A549 (cell line): Measurements from ENCODE around the gene NFIA. TPM values are rescaled to one million over a fixed set of nuclear protein-coding genes. Genes with fewer than 3 reads are reported as not detected.
A peak's percentile ranks its signal among the peaks of the same experiment; 100 is the strongest.

ENCODE experiments used
- ATAC-seq, 2 experiments: fragments of 200-7000 bp in 1 of 2; fragments of >200 bp in 1 of 2; cut with Nextera tagmentation in 1 of 2; cut with Tn5 transposase in 1 of 2; 3 replicates each; pipeline versions ENCODE4 v1.8.0 to v1.9.1; 2018 to 2020; ENCODE audit warnings: mild to moderate bottlenecking in 1 of 2, moderate library complexity in 1 of 2
- CTCF ChIA-PET: fragments of 300-600 bp; sonication (Branson Sonifier 250); formaldehyde crosslinking; extraction: SDS; loops from one replicate; lab custom pipeline; 2021; ENCODE audit warnings: antibody characterized with exemption, inconsistent platforms; lab: Yijun Ruan, JAX
- POLR2A ChIA-PET: fragments of 350-600 bp; formaldehyde crosslinking; extraction: SDS; loops from one replicate; lab custom pipeline; 2021; ENCODE audit warnings: antibody characterized with exemption, inconsistent platforms; lab: Yijun Ruan, JAX
- DNase-seq, 2 experiments: peaks; one replicate each; pipeline versions ENCODE4 v3.0.0 to v3.0.0-alpha.2; 2011 to 2016; ENCODE audit warnings: low read depth in 1 of 2, low spot score in 1 of 2
- FAIRE-seq: peaks from 2 replicates; lab custom pipeline; 2011; peaks lifted over from hg19 to GRCh38; lab: Jason Lieb, UNC
- H3K27ac ChIP-seq, 2 experiments: fragments of >200 bp; sonication (Bioruptor Twin); formaldehyde crosslinking; 3 replicates each; pipeline ENCODE4 v1.5.1; 2016 to 2017
- H3K4me1 ChIP-seq: fragments of >200 bp; sonication (Bioruptor Twin); formaldehyde crosslinking; 3 replicates; pipeline ENCODE4 v1.6.1; 2016
- H3K4me2 ChIP-seq: fragments of >200 bp; sonication (Bioruptor Twin); formaldehyde crosslinking; 3 replicates; pipeline ENCODE4 v1.6.1; 2016
- H3K4me3 ChIP-seq: fragments of >200 bp; sonication (Bioruptor Twin); formaldehyde crosslinking; 3 replicates; pipeline ENCODE4 v1.5.1; 2016
- H3K9me3 ChIP-seq: fragments of >200 bp; sonication (Bioruptor Twin); formaldehyde crosslinking; 3 replicates; pipeline ENCODE4 v1.6.1; 2016
- BHLHE40 ChIP-seq: IDR thresholded peaks from 2 replicates; pipeline ENCODE4 v1.6.1; 2012; ENCODE audit warnings: low read depth, low read length, inconsistent platforms
- CEBPB ChIP-seq, 2 experiments: fragments of >200 bp in 1 of 2; sonication (Bioruptor Twin) in 1 of 2; formaldehyde crosslinking in 1 of 2; IDR thresholded peaks; 2 replicates each; pipeline ENCODE4 v1.6.1; 2012 to 2016
- EP300 ChIP-seq, 2 experiments: fragments of >200 bp; sonication (Bioruptor Twin); formaldehyde crosslinking; IDR thresholded peaks; 2 replicates in 1 of 2; 3 replicates in 1 of 2; pipeline ENCODE4 v1.6.1; 2016 to 2017
- ESRRA ChIP-seq: fragments of 150-350 bp; IDR thresholded peaks from 2 replicates; pipeline ENCODE4 v1.6.1; 2014; ENCODE audit warnings: mild to moderate bottlenecking, low read length, borderline replicate concordance
- FOSL2 ChIP-seq, 2 experiments: fragments of 450-650 bp in 1 of 2; fragments of >200 bp in 1 of 2; sonication (Bioruptor Twin) in 1 of 2; formaldehyde crosslinking; IDR thresholded peaks; 2 replicates each; pipeline versions ENCODE4 v1.5.0 to v1.6.1; 2016 to 2020; ENCODE audit warnings: mild to moderate bottlenecking in 1 of 2, moderate library complexity in 1 of 2
- FOXS1 ChIP-seq: fragments of 250-450 bp; sonication (Bioruptor Pico); IDR thresholded peaks from 2 replicates; pipeline ENCODE4 v1.5.0; 2020; ENCODE audit warnings: mild to moderate bottlenecking, moderate library complexity
- GATA3 ChIP-seq: IDR thresholded peaks from 2 replicates; pipeline ENCODE4 v1.6.1; 2012; ENCODE audit warnings: borderline replicate concordance
- HDAC2 ChIP-seq: fragments of 200-600 bp; sonication (generic); IDR thresholded peaks from 2 replicates; pipeline ENCODE4 v1.6.1; 2016
- HEYL ChIP-seq: fragments of 250-450 bp; sonication (Bioruptor Pico); IDR thresholded peaks from 2 replicates; pipeline ENCODE4 v1.8.0; 2021; ENCODE audit warnings: mild to moderate bottlenecking, moderate library complexity
- HOXA7 ChIP-seq: fragments of 250-450 bp; sonication (Bioruptor Pico); IDR thresholded peaks from 2 replicates; pipeline ENCODE4 v1.5.0; 2020; ENCODE audit warnings: mild to moderate bottlenecking, moderate library complexity
- JUNB ChIP-seq: fragments of >200 bp; sonication (Bioruptor Twin); formaldehyde crosslinking; IDR thresholded peaks from 2 replicates; pipeline ENCODE4 v1.6.1; 2016
- KDM1A ChIP-seq: fragments of 200-600 bp; sonication (generic); IDR thresholded peaks from 2 replicates; pipeline ENCODE4 v1.6.1; 2016; ENCODE audit warnings: low read depth, mild to moderate bottlenecking
- KDM5A ChIP-seq: fragments of 200-600 bp; sonication (generic); IDR thresholded peaks from 2 replicates; pipeline ENCODE4 v1.6.1; 2016; ENCODE audit warnings: antibody characterized with exemption, mild to moderate bottlenecking
- MAFK ChIP-seq: fragments of 450-650 bp; IDR thresholded peaks from 2 replicates; pipeline ENCODE4 v1.6.1; 2014; ENCODE audit not compliant: partially characterized antibody
- NFE2L2 ChIP-seq: fragments of 150-350 bp; conservative IDR thresholded peaks from 2 replicates; pipeline ENCODE4 v1.6.1; 2014; ENCODE audit warnings: low read length
- NR3C1 ChIP-seq: fragments of >200 bp; sonication (Bioruptor Twin); formaldehyde crosslinking; IDR thresholded peaks from 3 replicates; pipeline ENCODE4 v1.6.1; 2017
- POLR2AphosphoS2 ChIP-seq: conservative IDR thresholded peaks from 2 replicates; pipeline ENCODE4 v1.6.1; 2012; ENCODE audit warnings: low read length, improper control_type of control experiment, inconsistent platforms
- RAD21 ChIP-seq, 2 experiments: fragments of >200 bp in 1 of 2; sonication (Bioruptor Twin) in 1 of 2; formaldehyde crosslinking in 1 of 2; IDR thresholded peaks in 1 of 2; conservative IDR thresholded peaks in 1 of 2; 2 replicates in 1 of 2; 3 replicates in 1 of 2; pipeline ENCODE4 v1.6.1; 2012 to 2018; ENCODE audit warnings: inconsistent platforms in 1 of 2
- RARB ChIP-seq: fragments of 250-450 bp; sonication (Bioruptor Pico); IDR thresholded peaks from 2 replicates; pipeline ENCODE4 v1.8.0; 2021; ENCODE audit warnings: mild to moderate bottlenecking, moderate library complexity
- SMC3 ChIP-seq: fragments of >200 bp; sonication (Bioruptor Twin); formaldehyde crosslinking; IDR thresholded peaks from 3 replicates; pipeline ENCODE4 v1.6.1; 2018; ENCODE audit warnings: inconsistent platforms
- TFCP2L1 ChIP-seq: fragments of 250-450 bp; sonication (Bioruptor Pico); IDR thresholded peaks from 2 replicates; pipeline ENCODE4 v1.5.0; 2021; ENCODE audit warnings: mild to moderate bottlenecking
- ZC3H11A ChIP-seq: fragments of 450-650 bp; IDR thresholded peaks from 2 replicates; pipeline ENCODE4 v1.6.1; 2014; ENCODE audit warnings: antibody characterized with exemption, mild to moderate bottlenecking
- ZNF302 ChIP-seq: fragments of 250-450 bp; sonication (Bioruptor Pico); IDR thresholded peaks from 2 replicates; pipeline ENCODE4 v1.9.0; 2021; ENCODE audit warnings: inconsistent platforms, mild to moderate bottlenecking, moderate library complexity
- WGBS: methylation state at CpG from one replicate; pipeline ENCODE4 v1.1.6; 2017; ENCODE audit errors: missing lambda C conversion rate; 5-methylcytosine and 5-hydroxymethylcytosine counted together
- polyA plus RNA-seq, 4 experiments: library from polyadenylated mRNA; depleted of rRNA in 3 of 4; stranded (reverse); fragments of >200 nt; fragmentation: RNase III in 1 of 4; extraction: RNeasy Plus Mini Kit Qiagen cat#74134 plus additional on column Dnase treatment in 1 of 4; gene quantifications; 2 replicates in 3 of 4; 3 replicates in 1 of 4; pipeline ENCODE4 v1.2.3, GENCODE V29; 2011 to 2017
- TF ChIP-seq, protein P1 (sequence below): IDR thresholded peaks from 2 replicates; pipeline ENCODE4 v1.6.1; 2012
- TF ChIP-seq, protein P2 (sequence below): fragments of 450-650 bp; IDR thresholded peaks from 2 replicates; pipeline ENCODE4 v1.6.1; 2014; ENCODE audit warnings: antibody characterized with exemption
- TF ChIP-seq, protein P3 (sequence below): fragments of 150-350 bp; IDR thresholded peaks from 2 replicates; pipeline ENCODE4 v1.6.1; 2014; ENCODE audit warnings: low read depth, mild to moderate bottlenecking, low read length
- TF ChIP-seq, protein P4 (sequence below): fragments of >200 bp; sonication (Bioruptor Twin); formaldehyde crosslinking; IDR thresholded peaks from 3 replicates; pipeline ENCODE4 v1.6.1; 2016

NFIA gene
- polyA plus RNA-seq, 2 of the 4 experiments (the other 2 are of a cell fraction) = 6.5 to 25.8 TPM

DNA sequence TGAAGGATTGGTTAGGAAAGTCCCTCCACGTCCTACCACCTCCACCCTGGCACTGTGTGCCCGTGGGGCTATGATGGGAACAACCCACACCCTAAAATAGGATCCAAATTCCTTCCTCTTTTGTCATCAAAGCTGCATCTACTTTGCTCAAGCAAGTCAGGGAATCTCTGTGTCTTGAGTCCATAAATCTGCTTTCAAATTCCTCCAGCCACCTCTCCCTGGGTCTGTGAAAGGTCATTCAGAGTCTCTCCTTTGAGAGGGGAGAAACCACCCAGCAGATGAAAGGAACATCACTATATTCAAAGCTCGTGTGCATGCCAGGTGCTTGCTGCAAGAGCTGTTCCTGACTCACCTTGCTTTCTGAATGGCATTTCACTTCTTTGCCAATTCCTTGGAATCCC lies 399.0 kb downstream of the NFIA start:
- ATAC-seq = peak; percentile 47 to 87; a peak in 4 of 6 replicates
- 2% methylated on average over 3 of the region's 3 CpGs for WGBS
- peak; percentile 28 to 68 for DNase-seq
- FAIRE-seq = no peak
- Histone ChIP-seq H3K4me3 (no peak overlapping the region), H3K9me3 (no peaks in the 10 kb centered on the region), H3K27ac (peak overlapping the region; percentile 63 to 83; a peak in 5 of 6 replicates), H3K4me2 (peak overlapping the region; percentile 55), H3K4me1 (peaks cover 28% of the 10 kb centered on the region)
- TF ChIP-seq CEBPB (IDR thresholded peaks at IDR 0.05) = 0 out of 4 replicates have a peak, but pooled peaks of 1 of the 2 experiments have one; percentile 10
- TF ChIP-seq EP300 (IDR thresholded peaks at IDR 0.05) = peak; percentile 35 to 80; a peak in 2 of 5 replicates
- no peak for TF ChIP-seq FOXS1 (CRISPR knock-in tag)
- TF ChIP-seq, protein P1, sequence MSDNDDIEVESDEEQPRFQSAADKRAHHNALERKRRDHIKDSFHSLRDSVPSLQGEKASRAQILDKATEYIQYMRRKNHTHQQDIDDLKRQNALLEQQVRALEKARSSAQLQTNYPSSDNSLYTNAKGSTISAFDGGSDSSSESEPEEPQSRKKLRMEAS = peak; percentile 37; the same call in 1 of the 2 replicates
- no peak for TF ChIP-seq RARB
- TF ChIP-seq BHLHE40 = no peak
- no peak for TF ChIP-seq RAD21 (conservative IDR thresholded peaks at IDR 0.05 in 1 of 2, IDR thresholded peaks at IDR 0.05 in 1 of 2)
- peak; percentile 68; the same call in 1 of the 2 replicates for TF ChIP-seq GATA3
- no peak for TF ChIP-seq POLR2AphosphoS2
- ChIA-PET CTCF (interaction anchor here (0.7 kb wide), 1 partner anchor 104 kb away, joined by 3 read pairs; no protein-coding TSS in a partner anchor), POLR2A (no interaction called here)

DNA sequence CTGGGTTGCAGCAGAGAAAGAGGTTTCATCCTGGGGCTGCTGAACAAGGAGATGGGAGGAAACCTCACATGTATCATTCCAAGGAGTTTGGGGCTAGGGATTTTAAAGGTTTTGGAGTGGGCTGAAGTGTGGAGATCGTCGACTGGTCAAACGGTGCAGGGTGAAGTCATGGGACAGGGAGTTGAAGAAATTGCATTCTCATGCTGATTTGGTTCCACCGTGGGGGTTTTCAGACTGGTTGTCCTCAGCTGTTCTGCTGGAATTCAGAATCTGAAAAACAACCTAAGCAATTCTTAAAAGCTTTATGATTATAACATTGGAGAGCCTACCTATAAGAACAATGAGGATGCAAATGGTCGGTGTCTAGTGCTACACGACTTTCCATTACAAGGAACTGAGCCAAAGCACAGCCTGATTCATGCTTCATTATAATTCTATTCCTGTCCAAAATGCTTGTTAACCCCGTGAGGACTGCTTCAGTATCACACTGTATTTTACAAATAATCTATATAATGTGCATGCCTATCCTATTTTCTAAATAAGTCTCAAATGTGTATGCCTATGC lies 399.9 kb downstream of the NFIA start:
- H3K4me3 ChIP-seq = no peak overlapping the region
- DNase-seq = no peak
- POLR2A ChIA-PET = no interaction called here
- no peak for TF ChIP-seq ZC3H11A
- TF ChIP-seq, protein P2, sequence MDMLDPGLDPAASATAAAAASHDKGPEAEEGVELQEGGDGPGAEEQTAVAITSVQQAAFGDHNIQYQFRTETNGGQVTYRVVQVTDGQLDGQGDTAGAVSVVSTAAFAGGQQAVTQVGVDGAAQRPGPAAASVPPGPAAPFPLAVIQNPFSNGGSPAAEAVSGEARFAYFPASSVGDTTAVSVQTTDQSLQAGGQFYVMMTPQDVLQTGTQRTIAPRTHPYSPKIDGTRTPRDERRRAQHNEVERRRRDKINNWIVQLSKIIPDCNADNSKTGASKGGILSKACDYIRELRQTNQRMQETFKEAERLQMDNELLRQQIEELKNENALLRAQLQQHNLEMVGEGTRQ = no peak
- TF ChIP-seq, all 56 proteins: peak for 0
- Histone ChIP-seq H3K4me2 (peak overlapping the region; percentile 55; the same call in 1 of the 3 replicates), H3K27ac (peak overlapping the region; percentile 63; a peak in 5 of 6 replicates), H3K4me1 (peaks cover 37% of the 10 kb centered on the region), H3K9me3 (no peaks in the 10 kb centered on the region)
- CTCF ChIA-PET = interaction anchor here (2.1 kb wide), 1 partner anchor 106 kb away, joined by 6 read pairs; no protein-coding TSS in a partner anchor
- FAIRE-seq (no peak), ATAC-seq (peak in 1 of 2 experiments; percentile 26; a peak in 2 of 6 replicates)
- WGBS = 58% methylated on average over 7 of the region's 7 CpGs

DNA sequence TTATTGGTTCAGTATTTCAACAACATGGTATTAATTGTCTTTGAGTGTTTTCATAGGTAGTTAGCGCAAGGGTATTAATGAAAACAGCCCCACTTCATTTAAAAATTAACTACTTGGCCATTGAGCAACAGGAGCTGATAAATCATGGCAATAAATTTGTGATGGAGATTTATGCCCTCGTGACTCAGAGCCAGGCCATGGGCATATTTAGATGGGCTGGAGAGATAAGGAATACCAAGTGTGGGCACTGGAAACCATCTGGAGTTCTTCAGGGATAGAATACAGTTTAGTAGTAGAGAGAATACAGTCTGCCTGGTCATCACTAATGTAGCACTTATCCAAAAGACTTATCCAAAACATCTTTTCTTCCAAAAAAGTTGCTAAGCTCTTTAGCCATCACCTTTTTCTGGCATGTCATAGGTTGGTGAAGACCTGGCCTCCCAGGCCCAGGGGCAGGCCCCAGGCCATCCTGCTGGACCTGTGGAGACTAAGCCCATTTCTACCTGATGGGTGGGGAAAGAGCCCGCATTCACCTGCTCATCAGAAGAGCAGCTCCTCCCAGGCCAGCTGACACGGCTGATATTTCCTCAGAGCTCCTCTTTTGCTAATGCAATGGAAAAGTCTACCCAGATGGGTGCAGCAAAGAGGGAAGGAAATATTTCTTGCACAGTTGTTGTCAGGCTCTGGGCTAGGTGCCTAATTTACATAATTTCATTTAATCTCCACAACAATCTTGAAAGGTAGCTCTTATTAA lies 404.6 kb downstream of the NFIA start:
- POLR2A ChIA-PET = interaction anchor here (1.0 kb wide), 1 partner anchor 9 kb away, joined by 3 read pairs; no protein-coding TSS in a partner anchor
- WGBS = 67% methylated on average over 4 of the region's 4 CpGs
- CTCF ChIA-PET = interaction anchor here (1.1 kb wide), 1 partner anchor 98 kb away, joined by 3 read pairs; no protein-coding TSS in a partner anchor

More for the DNA sequence above, 404.6 kb downstream of the NFIA start:
- ATAC-seq (peak in 1 of 2 experiments; percentile 70; a peak in 3 of 6 replicates), DNase-seq (no peak), FAIRE-seq (no peak)
- TF ChIP-seq HEYL (no peak), JUNB (peak; percentile 46; the same call in 1 of the 2 replicates), NFE2L2 (no peak), HDAC2 (no peak), NR3C1 (no peak), ZNF302 (CRISPR knock-in tag) (no peak), KDM5A (no peak), MAFK (no peak), SMC3 (no peak), CEBPB (IDR thresholded peaks at IDR 0.05) (peak in 1 of 2 experiments; percentile 70; a peak in 1 of 4 replicates), HOXA7 (CRISPR knock-in tag) (no peak), ESRRA (no peak), TFCP2L1 (no peak), EP300 (IDR thresholded peaks at IDR 0.05) (peak in 1 of 2 experiments; percentile 27; a peak in 1 of 5 replicates), FOSL2 (IDR thresholded peaks at IDR 0.05) (no peak), FOSL2 (CRISPR knock-in tag; IDR thresholded peaks at IDR 0.05) (no peak), GATA3 (peak; percentile 93), KDM1A (no peak)
- TF ChIP-seq, protein P3, sequence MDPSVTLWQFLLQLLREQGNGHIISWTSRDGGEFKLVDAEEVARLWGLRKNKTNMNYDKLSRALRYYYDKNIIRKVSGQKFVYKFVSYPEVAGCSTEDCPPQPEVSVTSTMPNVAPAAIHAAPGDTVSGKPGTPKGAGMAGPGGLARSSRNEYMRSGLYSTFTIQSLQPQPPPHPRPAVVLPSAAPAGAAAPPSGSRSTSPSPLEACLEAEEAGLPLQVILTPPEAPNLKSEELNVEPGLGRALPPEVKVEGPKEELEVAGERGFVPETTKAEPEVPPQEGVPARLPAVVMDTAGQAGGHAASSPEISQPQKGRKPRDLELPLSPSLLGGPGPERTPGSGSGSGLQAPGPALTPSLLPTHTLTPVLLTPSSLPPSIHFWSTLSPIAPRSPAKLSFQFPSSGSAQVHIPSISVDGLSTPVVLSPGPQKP = no peak
- TF ChIP-seq, protein P4, sequence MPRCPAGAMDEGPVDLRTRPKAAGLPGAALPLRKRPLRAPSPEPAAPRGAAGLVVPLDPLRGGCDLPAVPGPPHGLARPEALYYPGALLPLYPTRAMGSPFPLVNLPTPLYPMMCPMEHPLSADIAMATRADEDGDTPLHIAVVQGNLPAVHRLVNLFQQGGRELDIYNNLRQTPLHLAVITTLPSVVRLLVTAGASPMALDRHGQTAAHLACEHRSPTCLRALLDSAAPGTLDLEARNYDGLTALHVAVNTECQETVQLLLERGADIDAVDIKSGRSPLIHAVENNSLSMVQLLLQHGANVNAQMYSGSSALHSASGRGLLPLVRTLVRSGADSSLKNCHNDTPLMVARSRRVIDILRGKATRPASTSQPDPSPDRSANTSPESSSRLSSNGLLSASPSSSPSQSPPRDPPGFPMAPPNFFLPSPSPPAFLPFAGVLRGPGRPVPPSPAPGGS = 0 out of 3 replicates have a peak, but pooled peaks have one; percentile 21
- Histone ChIP-seq H3K4me1 (peaks cover 33% of the 10 kb centered on the region), H3K4me2 (peak overlapping the region; percentile 25; the same call in 2 of the 3 replicates), H3K27ac (peak overlapping the region; percentile 59 to 79), H3K9me3 (no peaks in the 10 kb centered on the region), H3K4me3 (no peak overlapping the region)
